Kidney (tissue), 14 donors: Measurements from ENCODE around the gene FGGY. TPM values are rescaled to one million over a fixed set of nuclear protein-coding genes. Genes with fewer than 3 reads are reported as not detected.

Experiments
- DNase-seq, 5 donors: peaks; one replicate each; pipeline ENCODE4 v3.0.0-alpha.2; 2013 to 2020
- FAIRE-seq: peaks from 2 replicates; lab custom pipeline; 2012; peaks lifted over from hg19 to GRCh38; lab: Jason Lieb, UNC
- H3K27ac ChIP-seq, 2 donors: one replicate each; pipeline ENCODE4 v1.7.0; 2013; ENCODE audit warnings: low read depth in 2 of 2, low read length in 2 of 2, inconsistent platforms in 1 of 2
- H3K27me3 ChIP-seq: one replicate; pipeline ENCODE4 v1.7.1; 2013; ENCODE audit warnings: low read length, inconsistent platforms; ENCODE audit not compliant: control insufficient read depth, insufficient read depth
- H3K36me3 ChIP-seq, 3 donors: one replicate each; pipeline versions ENCODE4 v1.7.0 to v1.7.1; 2013; ENCODE audit warnings: low read length in 3 of 3, control low read depth in 1 of 3, inconsistent platforms in 1 of 3; ENCODE audit not compliant: insufficient read depth in 3 of 3, control insufficient read depth in 2 of 3
- H3K4me1 ChIP-seq, 3 donors: one replicate each; pipeline versions ENCODE4 v1.7.0 to v1.7.1; 2013; ENCODE audit warnings: low read length in 3 of 3, inconsistent platforms in 1 of 3, low read depth in 1 of 3; ENCODE audit not compliant: control insufficient read depth in 2 of 3, insufficient read depth in 2 of 3
- H3K4me3 ChIP-seq, 3 donors: one replicate each; pipeline versions ENCODE4 v1.7.0 to v1.8.1; 2013; ENCODE audit warnings: low read length in 3 of 3, control low read depth in 1 of 3, inconsistent platforms in 1 of 3
- H3K9ac ChIP-seq, 3 donors: one replicate each; pipeline versions ENCODE4 v1.7.0 to v1.7.1; 2013; ENCODE audit warnings: low read length in 3 of 3, control low read depth in 1 of 3, inconsistent platforms in 1 of 3
- H3K9me3 ChIP-seq, 3 donors: one replicate each; pipeline versions ENCODE4 v1.7.0 to v1.7.1; 2013; ENCODE audit warnings: low read length in 3 of 3, control low read depth in 1 of 3, inconsistent platforms in 1 of 3; ENCODE audit not compliant: control insufficient read depth in 2 of 3, insufficient read depth in 1 of 3
- CTCF ChIP-seq: IDR thresholded peaks from 3 replicates; pipeline ENCODE4 v1.5.1; 2012; ENCODE audit warnings: mild to moderate bottlenecking, moderate library complexity, borderline replicate concordance; ENCODE audit not compliant: insufficient read depth; ENCODE audit errors: extremely low read depth
- intact Hi-C: fragments of 100-400 bp; cut with DNase I; formaldehyde crosslinking; loops from one replicate; pipeline ENCODE4 v1.11.1; 2022
- polyA plus RNA-seq: library from polyadenylated mRNA; stranded (reverse); fragments of 350-450 nt; fragmentation: Illumina TruSeq; extraction: RNeasy Lipid Tissue Mini Kit (QIAGEN cat#74804); gene quantifications from one replicate; pipeline ENCODE4 v1.2.3, GENCODE V29; 2014; ENCODE audit warnings: low read depth, low replicate concordance; ENCODE audit not compliant: insufficient read depth
- total RNA-seq: library from RNA; stranded (reverse); fragmentation: NEBNext Ultra II Directional; extraction: Animal tissue kit (Norgen Biotek cat#: 25700); gene quantifications from one replicate; pipeline ENCODE4 v1.2.1, GENCODE V29; 2021
- donor health status: control.
- donor health status: control.
- donor health status: control.
- donor health status: control.
- donor health status: control.
- donor health status: DM: yes; HTN: yes; CAD: no.
- donor health status: Normal renal cell carcinoma (clear cell type).

The FGGY gene
- total and polyA plus RNA-seq, 2 donors from 2014 or later, result 11.2 to 31.0 TPM

DNA sequence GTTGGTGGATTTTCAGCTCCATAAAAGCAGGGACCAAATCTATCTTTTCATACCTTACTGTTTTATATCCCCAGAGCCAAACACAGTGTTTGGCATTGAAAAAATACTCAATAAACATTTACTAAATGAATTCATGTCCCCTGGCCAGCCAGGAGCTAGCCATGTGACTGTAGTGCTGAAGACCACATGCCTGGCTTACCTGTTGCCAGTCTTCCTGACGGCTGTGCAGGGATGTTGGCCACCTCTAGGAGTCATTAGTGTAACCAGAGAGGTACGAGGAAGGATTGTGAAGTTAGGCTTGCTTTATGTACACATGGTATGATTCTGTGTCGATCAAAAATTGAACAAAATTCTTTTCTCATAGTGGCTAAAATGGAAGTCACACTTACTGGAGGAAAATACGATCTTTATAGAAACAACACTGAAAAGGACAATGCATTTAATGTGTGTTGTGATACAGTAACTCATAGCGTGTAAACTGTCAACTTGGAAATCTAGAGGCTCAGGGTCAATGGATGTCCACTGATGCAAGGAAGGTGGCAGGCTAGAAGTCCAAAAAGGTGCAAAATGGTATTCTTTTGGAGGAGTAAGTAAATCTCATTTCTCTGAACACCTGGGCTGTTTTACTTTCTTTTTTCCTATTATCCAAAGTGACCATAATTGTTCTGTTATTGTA, 60.9 kb downstream of the FGGY start:
- peaks cover 0 to 4% (median 0%) of the 10 kb centered on the region in 3 donors for H3K36me3 ChIP-seq
- TF ChIP-seq CTCF, result no peak
- FAIRE-seq (no peak), DNase-seq (peak in 3 of 5 donors; percentile 44 to 74 (median 54))
- intact Hi-C loops, result no loop called here
- no peaks in the 10 kb centered on the region for H3K9me3 ChIP-seq
- no peak overlapping the region for H3K27ac ChIP-seq
- H3K9ac ChIP-seq, result no peak overlapping the region
- H3K4me1 ChIP-seq, result peaks cover 0 to 2% (median 0%) of the 10 kb centered on the region in 3 donors
- no peaks in the 10 kb centered on the region for H3K27me3 ChIP-seq
- H3K4me3 ChIP-seq, result no peak overlapping the region

- H3K36me3 ChIP-seq, result peaks cover 0 to 4% (median 0%) of the 10 kb centered on the region in 3 donors
- no peak for FAIRE-seq
- no peaks in the 10 kb centered on the region for H3K9me3 ChIP-seq
- no peak overlapping the region for H3K4me3 ChIP-seq
- H3K4me1 ChIP-seq, result peaks cover 0 to 2% (median 0%) of the 10 kb centered on the region in 3 donors
- no peak overlapping the region for H3K9ac ChIP-seq
- no peak for DNase-seq
- H3K27ac ChIP-seq, result no peak overlapping the region
- no peaks in the 10 kb centered on the region for H3K27me3 ChIP-seq
- intact Hi-C loops, result no loop called here
- TF ChIP-seq CTCF, result no peak
Measured at GRCh38 chr1:59359325-59359724, 62.4 kb downstream of the FGGY start.

- TF ChIP-seq CTCF, result no peak
- no peak overlapping the region for H3K27ac ChIP-seq
- no peaks in the 10 kb centered on the region for H3K27me3 ChIP-seq
- H3K4me3 ChIP-seq, result no peak overlapping the region
- H3K36me3 ChIP-seq, result peaks cover 0 to 4% (median 0%) of the 10 kb centered on the region in 3 donors
- FAIRE-seq, result no peak
- no peak overlapping the region for H3K9ac ChIP-seq
- no peak for DNase-seq
- intact Hi-C loops, result no loop called here
- H3K9me3 ChIP-seq, result no peaks in the 10 kb centered on the region
- H3K4me1 ChIP-seq, result peaks cover 0 to 2% (median 0%) of the 10 kb centered on the region in 3 donors
Measured at GRCh38 chr1:59360170-59360569, 63.3 kb downstream of the FGGY start.

- Histone ChIP-seq H3K27me3 (no peaks in the 10 kb centered on the region), H3K27ac (no peak overlapping the region), H3K4me1 (no peaks in the 10 kb centered on the region), H3K9me3 (no peaks in the 10 kb centered on the region), H3K4me3 (no peak overlapping the region), H3K36me3 (peaks cover 0 to 4% (median 0%) of the 10 kb centered on the region in 3 donors), H3K9ac (no peak overlapping the region)
- TF ChIP-seq CTCF, result no peak
- no peak for FAIRE-seq
- intact Hi-C loops, result no loop called here
- no peak for DNase-seq
Measured at GRCh38 chr1:59360729-59361128, 63.8 kb downstream of the FGGY start.
